Caco-2 (cell line): ENCODE results near the gene ARFGAP1. TPM values are rescaled to one million over a fixed set of nuclear protein-coding genes. Genes with fewer than 3 reads are reported as not detected.

Source experiments
- BruUV-seq: library from RNA; stranded (reverse); fragments of 400-500 nt; replicated peaks from 2 replicates; lab custom pipeline; 2021; lab: Mats Ljungman, UMichigan
- CTCF ChIA-PET: fragments of 300-600 bp; sonication (Branson Sonifier 250); formaldehyde crosslinking; loops from one replicate; lab custom pipeline; 2022; ENCODE audit warnings: antibody characterized with exemption; lab: Charles Lee
- POLR2A ChIA-PET: fragments of 300-600 bp; sonication (Branson Sonifier 250); formaldehyde crosslinking; loops from one replicate; lab custom pipeline; 2022; ENCODE audit warnings: antibody characterized with exemption; lab: Charles Lee
- DNase-seq, 2 experiments: peaks; one replicate each; pipeline versions ENCODE4 v3.0.0 to v3.0.0-alpha.2; 2020 to 2022
- H3K27me3 ChIP-seq: replicated peaks from 2 replicates; pipeline ENCODE4 v1.6.0; 2011; ENCODE audit warnings: low read length; ENCODE audit not compliant: control insufficient read depth, insufficient read depth
- H3K36me3 ChIP-seq: 2 replicates; pipeline ENCODE4 v1.5.1; 2011; ENCODE audit warnings: low read length; ENCODE audit not compliant: control insufficient read depth, insufficient read depth
- H3K4me1 ChIP-seq: fragments of 250-450 bp; sonication (Bioruptor Pico); 2 replicates; pipeline ENCODE4 v1.5.1; 2020; ENCODE audit warnings: mild to moderate bottlenecking
- H3K4me3 ChIP-seq: 2 replicates; pipeline ENCODE4 v1.5.1; 2011; ENCODE audit warnings: low read depth, mild to moderate bottlenecking, control low read depth, low read length
- H3K9me3 ChIP-seq: fragments of 250-450 bp; sonication (Bioruptor Pico); 2 replicates; pipeline ENCODE4 v1.5.1; 2020; ENCODE audit warnings: mild to moderate bottlenecking, moderate library complexity
- H3K27ac Mint-ChIP-seq: one replicate; pipeline ENCODE4 v1.8.0; 2022; ENCODE audit warnings: mixed read lengths; ENCODE audit not compliant: unreplicated experiment
- H3K27me3 Mint-ChIP-seq: one replicate; pipeline ENCODE4 v1.8.0; 2022; ENCODE audit warnings: mixed read lengths; ENCODE audit not compliant: insufficient read depth, unreplicated experiment
- H3K36me3 Mint-ChIP-seq: one replicate; pipeline ENCODE4 v1.8.0; 2022; ENCODE audit warnings: mild to moderate bottlenecking, mixed read lengths; ENCODE audit not compliant: insufficient read depth, unreplicated experiment
- H3K4me1 Mint-ChIP-seq: one replicate; pipeline ENCODE4 v1.8.0; 2022; ENCODE audit warnings: low read depth, mixed read lengths; ENCODE audit not compliant: unreplicated experiment
- H3K4me3 Mint-ChIP-seq: one replicate; pipeline ENCODE4 v1.8.0; 2022; ENCODE audit warnings: mild to moderate bottlenecking, moderate library complexity, mixed read lengths; ENCODE audit not compliant: unreplicated experiment
- H3K9me3 Mint-ChIP-seq: one replicate; pipeline ENCODE4 v1.8.0; 2022; ENCODE audit warnings: mixed read lengths; ENCODE audit not compliant: unreplicated experiment
- intact Hi-C: fragments of 100-400 bp; cut with micrococcal nuclease; formaldehyde crosslinking; loops from one replicate; pipeline ENCODE4 v1.10.0; 2022; ENCODE audit not compliant: unreplicated experiment
- total RNA-seq: library from RNA; stranded (reverse); gene quantifications from 2 replicates; pipeline ENCODE4 v1.2.3, GENCODE V29; 2022
- TF ChIP-seq, protein P1 (sequence below), 2 experiments: fragments of 200-600 bp in 1 of 2; IDR thresholded peaks; 1 replicate in 1 of 2; 2 replicates in 1 of 2; pipeline versions ENCODE4 v1.5.1 to v1.8.0; 2011 to 2022; ENCODE audit warnings: antibody characterized with exemption in 1 of 2, control low read depth in 1 of 2, inconsistent platforms in 1 of 2, low read depth in 1 of 2, low read length in 1 of 2, mild to moderate bottlenecking in 1 of 2, moderate library complexity in 1 of 2; ENCODE audit not compliant: insufficient read depth in 1 of 2, severe bottlenecking in 1 of 2, unreplicated experiment in 1 of 2

The ARFGAP1 gene
- total RNA-seq, 1 experiment from 2014 or later, result 275 TPM

DNA sequence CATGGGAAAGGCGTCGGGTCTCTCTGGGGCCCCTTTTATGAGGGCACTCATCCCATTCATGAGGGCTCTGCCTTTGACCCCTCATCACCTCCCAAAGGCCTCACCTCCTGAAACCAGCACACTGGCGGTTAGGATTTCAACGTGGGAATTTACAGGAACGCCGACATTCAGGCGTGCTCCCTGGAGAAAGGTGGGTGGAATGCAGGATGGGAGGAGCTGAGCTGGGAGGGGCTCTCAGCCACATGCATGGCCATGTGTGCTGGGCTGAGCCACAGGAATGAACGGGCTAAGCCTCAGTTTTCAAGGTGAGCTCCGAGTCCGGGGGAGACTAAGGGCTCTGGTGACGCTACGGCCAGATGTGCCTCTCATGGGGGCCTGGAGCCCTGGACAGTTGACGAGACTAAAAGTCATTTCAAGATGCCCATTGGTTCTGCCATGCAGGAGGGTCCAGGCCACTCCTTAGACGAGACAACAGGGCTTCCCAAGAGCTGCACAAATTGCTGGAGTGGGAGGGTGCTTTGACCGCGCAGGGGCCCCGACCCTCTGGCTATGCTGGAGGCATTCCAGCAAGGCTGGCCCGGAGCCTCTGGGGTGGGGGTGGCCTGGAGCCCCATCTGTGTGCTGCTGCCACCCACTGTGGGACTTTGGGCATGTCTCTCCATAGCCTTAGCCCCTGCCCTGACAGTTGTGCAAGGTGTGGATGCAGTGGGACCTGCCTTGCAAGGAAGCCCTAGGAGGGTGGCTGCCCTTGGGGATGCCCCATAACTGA lies 3.8 kb upstream of the ARFGAP1 start:
- peak; percentile 59 to 76 for DNase-seq
- ChIA-PET CTCF (interaction anchor here (0.9 to 1.3 kb wide), 2 partner anchors 34 to 46 kb away, joined by 3 to 6 read pairs; no protein-coding TSS in a partner anchor), POLR2A (no interaction called here)
- H3K9me3 Mint-ChIP-seq, result no peaks in the 10 kb centered on the region
- no peak overlapping the region for H3K4me3 Mint-ChIP-seq
- peaks cover 33% of the 10 kb centered on the region for H3K4me1 Mint-ChIP-seq
- no TSS peak for BruUV-seq
- peaks cover 6% of the 10 kb centered on the region for H3K36me3 Mint-ChIP-seq
- TF ChIP-seq, protein P1, sequence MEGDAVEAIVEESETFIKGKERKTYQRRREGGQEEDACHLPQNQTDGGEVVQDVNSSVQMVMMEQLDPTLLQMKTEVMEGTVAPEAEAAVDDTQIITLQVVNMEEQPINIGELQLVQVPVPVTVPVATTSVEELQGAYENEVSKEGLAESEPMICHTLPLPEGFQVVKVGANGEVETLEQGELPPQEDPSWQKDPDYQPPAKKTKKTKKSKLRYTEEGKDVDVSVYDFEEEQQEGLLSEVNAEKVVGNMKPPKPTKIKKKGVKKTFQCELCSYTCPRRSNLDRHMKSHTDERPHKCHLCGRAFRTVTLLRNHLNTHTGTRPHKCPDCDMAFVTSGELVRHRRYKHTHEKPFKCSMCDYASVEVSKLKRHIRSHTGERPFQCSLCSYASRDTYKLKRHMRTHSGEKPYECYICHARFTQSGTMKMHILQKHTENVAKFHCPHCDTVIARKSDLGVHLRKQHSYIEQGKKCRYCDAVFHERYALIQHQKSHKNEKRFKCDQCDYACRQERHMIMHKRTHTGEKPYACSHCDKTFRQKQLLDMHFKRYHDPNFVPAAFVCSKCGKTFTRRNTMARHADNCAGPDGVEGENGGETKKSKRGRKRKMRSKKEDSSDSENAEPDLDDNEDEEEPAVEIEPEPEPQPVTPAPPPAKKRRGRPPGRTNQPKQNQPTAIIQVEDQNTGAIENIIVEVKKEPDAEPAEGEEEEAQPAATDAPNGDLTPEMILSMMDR (IDR thresholded peaks at IDR 0.05; ENCODE audit: insufficient read depth in 1 of 2, low read depth in 1 of 2, low read length in 1 of 2, severe bottlenecking in 1 of 2, unreplicated experiment in 1 of 2), result peak in 1 of 2 experiments; percentile 30
- H3K4me1 ChIP-seq, result peaks cover 27% of the 10 kb centered on the region
- peak overlapping the region; percentile 36 for H3K27ac Mint-ChIP-seq
- no peaks in the 10 kb centered on the region for H3K27me3 ChIP-seq
- no peaks in the 10 kb centered on the region for H3K9me3 ChIP-seq
- peaks cover 2% of the 10 kb centered on the region; the same call in 1 of the 2 replicates for H3K36me3 ChIP-seq
- no peak overlapping the region for H3K4me3 ChIP-seq
- intact Hi-C loops, result no loop called here
- H3K27me3 Mint-ChIP-seq, result no peaks in the 10 kb centered on the region

DNA sequence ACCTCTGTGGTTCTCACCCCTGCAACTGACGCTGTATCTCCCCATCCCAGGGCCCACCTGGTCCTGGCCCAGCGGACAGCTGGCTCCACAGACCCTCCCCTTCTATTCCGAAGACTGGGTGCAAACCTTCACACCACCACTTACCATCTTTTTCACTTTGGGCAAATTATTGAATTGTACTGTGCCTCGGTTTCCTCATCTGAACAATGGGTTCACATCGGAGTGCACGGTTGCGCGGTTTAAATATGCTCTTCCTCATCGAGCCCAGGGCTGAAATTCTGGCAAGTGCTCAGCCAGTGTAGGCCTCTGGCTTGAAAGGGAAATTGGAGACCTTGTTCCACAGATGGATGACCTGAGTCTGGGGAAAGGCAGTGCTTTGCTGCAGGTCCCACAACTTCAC lies 2.9 kb upstream of the ARFGAP1 start:
- intact Hi-C loops, result no loop called here
- TF ChIP-seq, protein P1 (IDR thresholded peaks at IDR 0.05; ENCODE audit: insufficient read depth in 1 of 2, low read depth in 1 of 2, low read length in 1 of 2, severe bottlenecking in 1 of 2, unreplicated experiment in 1 of 2), result no peak
- no peak for DNase-seq

DNA sequence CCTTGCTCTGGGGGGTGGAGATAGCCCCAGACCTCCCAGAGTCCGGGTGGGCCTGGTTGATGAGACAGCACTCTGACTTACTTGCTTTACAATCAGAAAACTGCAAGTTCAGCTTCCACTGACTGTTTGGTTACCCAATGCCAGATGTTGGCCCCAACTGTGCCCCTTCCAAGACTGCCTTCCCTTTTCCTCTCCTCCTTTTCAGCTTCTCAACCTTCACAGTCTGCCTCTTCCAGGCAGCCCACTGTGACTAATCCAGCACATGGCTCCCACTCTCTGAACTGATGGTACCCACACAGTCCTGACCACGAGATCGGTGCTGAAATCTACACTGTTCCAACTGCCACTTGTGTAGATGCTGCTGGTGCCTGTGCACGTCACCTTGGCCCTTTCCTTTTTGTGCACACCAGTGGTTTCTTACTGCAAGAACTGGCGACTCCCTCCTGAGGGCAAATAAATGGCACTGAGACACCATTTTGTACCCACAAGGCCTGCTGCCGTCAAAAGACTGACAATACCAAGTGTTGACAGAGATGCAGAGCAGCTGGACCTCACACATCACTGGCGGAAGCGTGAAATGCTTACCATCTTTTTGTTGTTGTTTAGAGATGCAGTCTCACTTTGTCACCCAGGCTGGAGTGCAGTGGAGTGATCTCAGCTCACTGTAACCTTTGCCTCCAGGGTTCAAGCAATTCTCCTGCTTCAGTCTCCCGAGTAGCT lies 1.8 kb upstream of the ARFGAP1 start:
- Mint-ChIP-seq H3K4me1 (peaks cover 33% of the 10 kb centered on the region), H3K36me3 (peaks cover 18% of the 10 kb centered on the region), H3K27ac (no peak overlapping the region), H3K9me3 (no peaks in the 10 kb centered on the region), H3K4me3 (peak overlapping the region; percentile 81), H3K27me3 (no peaks in the 10 kb centered on the region)
- CTCF ChIA-PET, result interaction anchor here (3.4 kb wide), 1 partner anchor 47 kb away, joined by 52 read pairs; no protein-coding TSS in a partner anchor
- no TSS peak for BruUV-seq
- Histone ChIP-seq H3K4me1 (peaks cover 27% of the 10 kb centered on the region), H3K4me3 (no peak overlapping the region), H3K27me3 (no peaks in the 10 kb centered on the region), H3K9me3 (no peaks in the 10 kb centered on the region), H3K36me3 (peaks cover 2% of the 10 kb centered on the region)
- POLR2A ChIA-PET, result interaction anchor here (1.0 kb wide), 1 partner anchor 16 kb away, joined by 6 read pairs; no protein-coding TSS in a partner anchor
- intact Hi-C loops, result no loop called here
- no peak for DNase-seq
- TF ChIP-seq, protein P1 (IDR thresholded peaks at IDR 0.05; ENCODE audit: insufficient read depth in 1 of 2, low read depth in 1 of 2, low read length in 1 of 2, severe bottlenecking in 1 of 2, unreplicated experiment in 1 of 2), result no peak

More for the DNA sequence above, 2.9 kb upstream of the ARFGAP1 start:
- Mint-ChIP-seq H3K36me3 (peaks cover 8% of the 10 kb centered on the region), H3K27ac (no peak overlapping the region), H3K4me1 (peaks cover 33% of the 10 kb centered on the region), H3K4me3 (no peak overlapping the region), H3K9me3 (no peaks in the 10 kb centered on the region), H3K27me3 (no peaks in the 10 kb centered on the region)
- H3K4me3 ChIP-seq, result no peak overlapping the region
- H3K4me1 ChIP-seq, result peaks cover 27% of the 10 kb centered on the region
- ChIA-PET POLR2A (interaction anchor here (0.7 kb wide), 1 partner anchor 28 kb away, joined by 3 read pairs; no protein-coding TSS in a partner anchor), CTCF (interaction anchor here (0.6 kb wide), 1 partner anchor 108 kb away, joined by 3 read pairs; no protein-coding TSS in a partner anchor)
- H3K27me3 ChIP-seq, result no peaks in the 10 kb centered on the region
- no peaks in the 10 kb centered on the region for H3K9me3 ChIP-seq
- BruUV-seq, result no TSS peak
- peaks cover 2% of the 10 kb centered on the region for H3K36me3 ChIP-seq
